Astrocyte (in vitro differentiated cells and primary cell): ENCODE results near the gene KCNJ12.

Source experiments
- EZH2 ChIP-seq: IDR thresholded peaks from 2 replicates; pipeline ENCODE4 v1.6.1; 2012; ENCODE audit warnings: mild to moderate bottlenecking, low read length, inconsistent platforms; ENCODE audit not compliant: insufficient read depth
- TF ChIP-seq, protein P1 (sequence below): IDR thresholded peaks from 2 replicates; pipeline ENCODE4 v1.5.1; 2011; ENCODE audit warnings: low read depth, mild to moderate bottlenecking, inconsistent platforms, low read length, moderate library complexity; ENCODE audit not compliant: insufficient read depth

DNA sequence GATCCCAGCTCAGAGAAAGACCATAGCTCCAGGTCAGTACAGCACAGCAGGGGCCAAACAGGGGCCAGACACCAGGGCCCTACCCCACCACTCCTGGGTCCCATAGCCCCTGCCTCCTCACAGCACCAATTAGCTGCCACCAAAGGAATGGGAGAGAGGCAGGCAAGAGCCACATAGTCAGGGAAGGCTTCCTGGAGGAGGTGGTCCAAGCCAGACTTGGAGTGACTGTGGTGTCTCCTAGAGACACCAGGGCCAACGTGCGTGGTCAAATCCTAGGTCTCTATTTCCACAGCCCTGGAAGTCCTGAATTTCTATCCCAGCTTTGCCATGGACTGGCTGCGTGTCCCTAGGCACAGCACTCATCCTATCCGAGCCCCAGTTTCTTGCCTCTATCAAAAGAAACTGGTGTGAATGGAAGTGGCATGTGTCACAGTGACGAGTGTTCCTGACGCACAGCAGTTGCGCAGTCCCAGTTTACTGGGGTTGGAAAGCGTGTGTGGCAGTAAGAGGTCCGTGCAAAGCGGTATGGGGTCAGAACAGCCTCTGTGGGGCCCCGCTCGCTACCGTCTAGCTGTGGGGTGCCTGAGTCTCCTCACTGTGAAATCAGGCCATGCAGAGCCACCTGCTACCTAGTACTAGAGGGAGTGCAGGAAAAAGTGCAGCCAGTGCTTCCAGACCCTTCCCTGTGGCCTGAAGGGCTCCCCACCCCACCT, 23.5 kb downstream of the KCNJ12 start:
- TF ChIP-seq, protein P1, sequence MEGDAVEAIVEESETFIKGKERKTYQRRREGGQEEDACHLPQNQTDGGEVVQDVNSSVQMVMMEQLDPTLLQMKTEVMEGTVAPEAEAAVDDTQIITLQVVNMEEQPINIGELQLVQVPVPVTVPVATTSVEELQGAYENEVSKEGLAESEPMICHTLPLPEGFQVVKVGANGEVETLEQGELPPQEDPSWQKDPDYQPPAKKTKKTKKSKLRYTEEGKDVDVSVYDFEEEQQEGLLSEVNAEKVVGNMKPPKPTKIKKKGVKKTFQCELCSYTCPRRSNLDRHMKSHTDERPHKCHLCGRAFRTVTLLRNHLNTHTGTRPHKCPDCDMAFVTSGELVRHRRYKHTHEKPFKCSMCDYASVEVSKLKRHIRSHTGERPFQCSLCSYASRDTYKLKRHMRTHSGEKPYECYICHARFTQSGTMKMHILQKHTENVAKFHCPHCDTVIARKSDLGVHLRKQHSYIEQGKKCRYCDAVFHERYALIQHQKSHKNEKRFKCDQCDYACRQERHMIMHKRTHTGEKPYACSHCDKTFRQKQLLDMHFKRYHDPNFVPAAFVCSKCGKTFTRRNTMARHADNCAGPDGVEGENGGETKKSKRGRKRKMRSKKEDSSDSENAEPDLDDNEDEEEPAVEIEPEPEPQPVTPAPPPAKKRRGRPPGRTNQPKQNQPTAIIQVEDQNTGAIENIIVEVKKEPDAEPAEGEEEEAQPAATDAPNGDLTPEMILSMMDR, result no peak
- no peak for TF ChIP-seq EZH2
